CD4-positive, CD25-positive, alpha-beta regulatory T cell (primary cell): ENCODE measurements around the gene CAPN5. TPM values are rescaled to one million over a fixed set of nuclear protein-coding genes. Genes with fewer than 3 reads are reported as not detected.

Experiments used
- ATAC-seq, 2 donors: fragments of 150-1000 bp; cut with Tn5 transposase; one replicate each; pipeline ENCODE4 v1.10.0; 2021; ENCODE audit warnings: low read depth in 2 of 2, moderate number of reproducible peaks in 2 of 2, moderate library complexity in 1 of 2
- DNase-seq, 3 donors: peaks; one replicate each; pipeline versions ENCODE4 v3.0.0 to v3.0.0-alpha.2; 2012 to 2022; ENCODE audit warnings: mixed read lengths in 1 of 3
- H3K27ac ChIP-seq: one replicate; pipeline ENCODE4 v1.7.0; 2013; ENCODE audit warnings: mild to moderate bottlenecking, low read length; ENCODE audit not compliant: insufficient read depth, poor library complexity, severe bottlenecking
- H3K27me3 ChIP-seq: one replicate; pipeline ENCODE4 v1.7.0; 2013; ENCODE audit warnings: low read length; ENCODE audit not compliant: control insufficient read depth, insufficient read depth
- H3K36me3 ChIP-seq: one replicate; pipeline ENCODE4 v1.7.0; 2013; ENCODE audit warnings: mild to moderate bottlenecking, low read length, moderate library complexity; ENCODE audit not compliant: control insufficient read depth, insufficient read depth
- H3K4me1 ChIP-seq: 2 replicates; pipeline ENCODE4 v1.7.0; 2013; ENCODE audit warnings: mild to moderate bottlenecking, low read length; ENCODE audit not compliant: insufficient read depth, control insufficient read depth, poor library complexity, severe bottlenecking
- H3K4me3 ChIP-seq: one replicate; pipeline ENCODE4 v1.7.0; 2013; ENCODE audit warnings: low read depth, mild to moderate bottlenecking, low read length, moderate library complexity
- H3K9me3 ChIP-seq, 2 experiments: 1 replicate in 1 of 2; 2 replicates in 1 of 2; pipeline ENCODE4 v1.7.0; 2013; ENCODE audit warnings: low read length in 2 of 2, mild to moderate bottlenecking in 1 of 2, moderate library complexity in 1 of 2; ENCODE audit not compliant: control insufficient read depth in 2 of 2
- H3K27ac Mint-ChIP-seq, 3 donors: one replicate each; pipeline ENCODE4 v1.8.0; 2020 to 2022; ENCODE audit warnings: mild to moderate bottlenecking in 3 of 3, mixed read lengths in 3 of 3, moderate library complexity in 2 of 3
- H3K27me3 Mint-ChIP-seq: one replicate; pipeline ENCODE4 v1.8.0; 2022; ENCODE audit warnings: mild to moderate bottlenecking, mixed read lengths
- H3K36me3 Mint-ChIP-seq: one replicate; pipeline ENCODE4 v1.8.0; 2020; ENCODE audit warnings: mixed read lengths
- H3K4me1 Mint-ChIP-seq, 4 donors: one replicate each; pipeline ENCODE4 v1.8.0; 2020 to 2022; ENCODE audit warnings: mixed read lengths in 4 of 4, mild to moderate bottlenecking in 1 of 4
- H3K4me3 Mint-ChIP-seq, 4 donors: one replicate each; pipeline ENCODE4 v1.8.0; 2020 to 2022; ENCODE audit warnings: mild to moderate bottlenecking in 4 of 4, mixed read lengths in 4 of 4, moderate library complexity in 3 of 4
- H3K9me3 Mint-ChIP-seq, 7 donors: one replicate each; pipeline ENCODE4 v1.8.0; 2020 to 2022; ENCODE audit warnings: mixed read lengths in 7 of 7, mild to moderate bottlenecking in 3 of 7, moderate library complexity in 2 of 7
- polyA plus RNA-seq, 4 donors: library from polyadenylated mRNA; unstranded; fragments of 300-500 nt; fragmentation: Illumina TruSeq; gene quantifications; one replicate each; pipeline ENCODE4 v1.2.3, GENCODE V29; 2021
- total RNA-seq: library from RNA; stranded (reverse); gene quantifications from one replicate; pipeline ENCODE4 v1.2.3, GENCODE V29; 2022

Gene CAPN5
- total and polyA plus RNA-seq, 5 donors from 2014 or later: 0.74 to 2.8 (median 1.2) TPM

- Histone ChIP-seq H3K27me3 (no peaks in the 10 kb centered on the region), H3K27ac (no peak overlapping the region), H3K36me3 (no peaks in the 10 kb centered on the region), H3K4me3 (no peak overlapping the region), H3K9me3 (no peaks in the 10 kb centered on the region), H3K4me1 (peaks cover 18% of the 10 kb centered on the region)
- Mint-ChIP-seq H3K4me3 (no peak overlapping the region), H3K4me1 (peaks cover 0 to 24% (median 7%) of the 10 kb centered on the region in 4 donors), H3K36me3 (no peaks in the 10 kb centered on the region), H3K27ac (peak overlapping the region in 1 of 3 donors; percentile 76), H3K27me3 (peaks cover 2% of the 10 kb centered on the region), H3K9me3 (peaks cover 0 to 3% (median 0%) of the 10 kb centered on the region in 7 donors)
- no peak for DNase-seq
- no peak for ATAC-seq
These were observed 14.6 kb downstream of the CAPN5 start for GRCh38 chr11:77081381-77081851.

GRCh38 chr11:77081976-77082836, 15.4 kb downstream of the CAPN5 start:
- Mint-ChIP-seq H3K27ac (peak overlapping the region; percentile 93 to 98 (median 93)), H3K4me3 (peak overlapping the region in 2 of 4 donors; percentile 73 to 75), H3K9me3 (peaks cover 0 to 3% (median 0%) of the 10 kb centered on the region in 7 donors), H3K27me3 (no peaks in the 10 kb centered on the region), H3K36me3 (no peaks in the 10 kb centered on the region), H3K4me1 (peaks cover 0 to 24% (median 5%) of the 10 kb centered on the region in 4 donors)
- Histone ChIP-seq H3K4me3 (no peak overlapping the region), H3K27me3 (no peaks in the 10 kb centered on the region), H3K27ac (peak overlapping the region; percentile 59), H3K9me3 (no peaks in the 10 kb centered on the region), H3K36me3 (no peaks in the 10 kb centered on the region), H3K4me1 (peaks cover 18% of the 10 kb centered on the region)
- no peak for DNase-seq
- no peak for ATAC-seq

GRCh38 chr11:77082838-77083565, 16.2 kb downstream of the CAPN5 start:
- Mint-ChIP-seq H3K4me1 (peaks cover 0 to 24% (median 5%) of the 10 kb centered on the region in 4 donors), H3K27me3 (no peaks in the 10 kb centered on the region), H3K9me3 (peaks cover 0 to 3% (median 0%) of the 10 kb centered on the region in 7 donors), H3K4me3 (peak overlapping the region in 3 of 4 donors; percentile 38 to 75 (median 73)), H3K36me3 (no peaks in the 10 kb centered on the region), H3K27ac (peak overlapping the region; percentile 93 to 98 (median 93))
- no peaks in the 10 kb centered on the region for H3K36me3 ChIP-seq
- DNase-seq (peak in 2 of 3 donors; percentile 33 to 84), ATAC-seq (peak; percentile 70 to 87)
- no peaks in the 10 kb centered on the region for H3K9me3 ChIP-seq
- H3K27me3 ChIP-seq: no peaks in the 10 kb centered on the region
- H3K4me3 ChIP-seq: no peak overlapping the region
- peaks cover 18% of the 10 kb centered on the region for H3K4me1 ChIP-seq
- peak overlapping the region; percentile 59 for H3K27ac ChIP-seq

GRCh38 chr11:77083566-77084245, 16.9 kb downstream of the CAPN5 start:
- H3K27ac ChIP-seq: no peak overlapping the region
- H3K27me3 Mint-ChIP-seq: no peaks in the 10 kb centered on the region
- no peak for ATAC-seq
- no peak for DNase-seq
- H3K27me3 ChIP-seq: no peaks in the 10 kb centered on the region
- peaks cover 0 to 24% (median 5%) of the 10 kb centered on the region in 4 donors for H3K4me1 Mint-ChIP-seq
- no peaks in the 10 kb centered on the region for H3K9me3 ChIP-seq
- peaks cover 0 to 2% (median 0%) of the 10 kb centered on the region in 7 donors for H3K9me3 Mint-ChIP-seq
- no peak overlapping the region for H3K4me3 ChIP-seq
- peaks cover 18% of the 10 kb centered on the region for H3K4me1 ChIP-seq
- H3K27ac Mint-ChIP-seq: peak overlapping the region; percentile 93 to 98 (median 93)
- no peaks in the 10 kb centered on the region for H3K36me3 ChIP-seq
- H3K36me3 Mint-ChIP-seq: no peaks in the 10 kb centered on the region
- H3K4me3 Mint-ChIP-seq: no peak overlapping the region

- no peaks in the 10 kb centered on the region for H3K36me3 Mint-ChIP-seq
- H3K27ac Mint-ChIP-seq: no peak overlapping the region
- no peaks in the 10 kb centered on the region for H3K27me3 ChIP-seq
- no peaks in the 10 kb centered on the region for H3K9me3 ChIP-seq
- H3K4me1 ChIP-seq: peaks cover 18% of the 10 kb centered on the region
- peaks cover 0 to 24% (median 5%) of the 10 kb centered on the region in 4 donors for H3K4me1 Mint-ChIP-seq
- peaks cover 0 to 2% (median 0%) of the 10 kb centered on the region in 7 donors for H3K9me3 Mint-ChIP-seq
- no peak overlapping the region for H3K4me3 ChIP-seq
- no peak for ATAC-seq
- no peak overlapping the region for H3K27ac ChIP-seq
- H3K4me3 Mint-ChIP-seq: no peak overlapping the region
- H3K36me3 ChIP-seq: no peaks in the 10 kb centered on the region
- no peaks in the 10 kb centered on the region for H3K27me3 Mint-ChIP-seq
- no peak for DNase-seq
These were observed 17.9 kb downstream of the CAPN5 start for GRCh38 chr11:77084581-77085191.

- Histone ChIP-seq H3K4me1 (peaks cover 18% of the 10 kb centered on the region), H3K36me3 (no peaks in the 10 kb centered on the region), H3K9me3 (no peaks in the 10 kb centered on the region), H3K4me3 (no peak overlapping the region), H3K27ac (no peak overlapping the region), H3K27me3 (no peaks in the 10 kb centered on the region)
- no peak overlapping the region for H3K4me3 Mint-ChIP-seq
- no peaks in the 10 kb centered on the region for H3K36me3 Mint-ChIP-seq
- H3K27ac Mint-ChIP-seq: peak overlapping the region in 1 of 3 donors; percentile 71
- DNase-seq (no peak), ATAC-seq (no peak)
- H3K9me3 Mint-ChIP-seq: peaks cover 0 to 2% (median 0%) of the 10 kb centered on the region in 7 donors
- H3K4me1 Mint-ChIP-seq: peaks cover 0 to 24% (median 5%) of the 10 kb centered on the region in 4 donors
- no peaks in the 10 kb centered on the region for H3K27me3 Mint-ChIP-seq
These were observed 18.9 kb downstream of the CAPN5 start for GRCh38 chr11:77085652-77086051.
